ENCODE data around the gene TMEM203.

The TMEM203 gene

DNA sequence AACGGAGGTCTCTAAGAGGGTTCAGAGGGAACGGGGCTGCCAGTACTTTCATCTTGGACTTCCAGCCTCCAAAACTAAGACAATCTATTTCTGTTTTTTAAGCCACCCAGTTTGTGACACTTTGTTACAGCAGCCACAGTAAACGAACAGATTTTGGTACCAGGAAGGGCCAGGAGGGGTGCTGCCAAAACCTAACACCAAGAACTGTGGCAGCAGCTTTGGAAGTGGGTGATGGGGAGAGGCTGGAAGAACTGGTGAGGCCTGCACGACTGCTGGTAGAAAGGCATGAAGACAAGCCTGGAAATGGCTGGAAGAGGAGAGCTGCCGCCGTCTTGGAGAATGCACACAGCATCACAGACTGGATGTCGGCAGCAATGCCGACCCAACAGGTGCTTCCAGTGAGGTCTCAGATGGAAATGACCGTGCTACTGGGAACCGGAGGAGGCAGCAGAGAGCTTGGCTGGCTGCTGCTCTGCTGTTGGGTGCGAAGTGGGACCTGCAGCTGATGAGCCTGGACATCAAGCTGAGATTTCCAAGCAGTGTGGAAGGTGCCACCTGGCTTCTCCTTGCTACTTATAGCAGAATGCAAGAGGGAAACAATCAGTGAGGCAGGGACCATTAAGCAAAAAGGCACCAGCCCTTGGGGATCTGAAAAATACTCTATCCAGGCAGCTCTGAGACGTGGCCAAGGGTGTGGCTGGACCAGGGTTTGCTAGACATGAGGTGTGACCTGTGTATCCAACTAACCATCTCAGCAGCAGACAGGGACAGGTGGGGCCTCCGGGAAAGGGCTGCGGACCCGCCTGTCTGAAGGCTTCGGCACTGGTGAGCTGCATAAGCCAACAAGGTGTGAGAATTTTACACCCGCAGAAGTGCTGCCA is 28.9 kb downstream of the TMEM203 start:
- peak in 1 of 2 experiments; percentile 38 for DNase-seq

DNA sequence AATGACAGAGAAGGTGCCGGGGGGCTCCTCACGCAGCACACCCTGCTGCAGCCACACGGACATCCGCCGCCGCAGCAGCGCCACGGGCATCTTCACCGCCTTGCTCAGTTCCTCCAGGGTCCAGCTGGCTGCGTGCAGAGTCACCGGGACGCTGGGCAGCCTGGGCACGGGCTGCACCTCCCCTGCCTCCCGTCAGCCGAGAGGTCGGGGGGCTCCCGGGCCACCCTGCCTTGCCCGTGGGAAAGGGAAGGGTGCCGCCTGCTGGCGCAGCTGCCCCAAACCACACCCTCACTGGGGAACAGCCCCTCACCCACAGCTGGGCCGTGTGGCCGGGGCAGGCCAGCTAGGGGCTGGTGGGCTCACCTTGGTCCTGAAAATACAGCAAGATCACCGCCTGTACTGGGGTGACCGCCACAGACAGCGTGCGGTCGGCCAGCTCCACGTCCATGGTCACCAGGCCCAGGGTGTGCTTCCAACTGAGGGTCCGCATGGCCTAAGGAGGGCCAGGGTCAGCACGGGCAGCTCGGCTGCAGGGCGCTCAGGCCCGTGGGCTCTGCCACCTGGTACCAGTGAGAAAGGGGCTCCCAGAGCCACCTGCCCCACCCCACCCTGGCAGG is 30.0 kb downstream of the TMEM203 start:
- no peak for DNase-seq

GRCh38 chr9:137174722-137175293 is 30.6 kb downstream of the TMEM203 start:
- no peak for DNase-seq

DNA sequence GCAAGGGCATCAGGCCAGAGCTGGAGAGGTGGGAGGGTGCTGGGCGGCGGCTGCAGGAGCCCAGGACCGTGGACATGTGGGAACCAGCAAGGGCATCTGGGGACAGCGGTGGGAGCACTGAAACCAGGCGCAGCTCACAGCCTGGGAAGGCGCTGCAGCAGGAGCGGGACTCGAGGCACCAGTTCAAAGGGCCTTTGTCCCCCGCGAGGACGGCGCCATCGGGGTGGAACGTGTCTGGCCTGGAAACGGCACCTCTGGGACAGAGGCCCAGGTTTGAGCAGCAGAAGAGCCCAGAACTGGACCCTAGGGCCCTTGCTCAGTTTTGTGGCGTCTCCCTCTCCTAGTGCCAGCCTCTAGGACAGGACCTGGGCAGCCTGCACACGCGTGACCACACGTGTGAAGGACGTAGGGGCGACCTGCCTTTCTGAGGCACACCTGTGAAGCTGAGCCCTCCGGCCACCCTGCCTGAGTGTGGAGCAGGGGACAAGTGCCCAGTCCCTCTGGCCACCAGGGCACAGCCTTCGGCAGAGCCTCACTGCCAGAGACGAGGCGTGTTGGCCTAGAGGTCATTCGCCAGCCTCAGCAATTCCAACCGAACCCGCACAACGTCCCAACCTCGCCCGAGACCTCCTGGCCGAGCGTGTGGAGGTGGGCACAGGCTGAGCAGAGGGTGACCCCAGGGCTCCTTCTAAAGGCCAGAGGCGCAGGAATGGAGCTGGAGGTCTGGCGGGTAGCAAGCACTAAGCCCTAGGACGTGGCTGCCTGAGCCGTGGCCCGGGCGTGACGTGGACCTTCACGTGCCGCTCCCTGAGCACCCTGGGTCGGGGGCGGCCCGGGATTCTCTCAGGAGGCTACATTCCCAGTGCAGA is 31.4 kb downstream of the TMEM203 start:
- DNase-seq, result no peak

DNA sequence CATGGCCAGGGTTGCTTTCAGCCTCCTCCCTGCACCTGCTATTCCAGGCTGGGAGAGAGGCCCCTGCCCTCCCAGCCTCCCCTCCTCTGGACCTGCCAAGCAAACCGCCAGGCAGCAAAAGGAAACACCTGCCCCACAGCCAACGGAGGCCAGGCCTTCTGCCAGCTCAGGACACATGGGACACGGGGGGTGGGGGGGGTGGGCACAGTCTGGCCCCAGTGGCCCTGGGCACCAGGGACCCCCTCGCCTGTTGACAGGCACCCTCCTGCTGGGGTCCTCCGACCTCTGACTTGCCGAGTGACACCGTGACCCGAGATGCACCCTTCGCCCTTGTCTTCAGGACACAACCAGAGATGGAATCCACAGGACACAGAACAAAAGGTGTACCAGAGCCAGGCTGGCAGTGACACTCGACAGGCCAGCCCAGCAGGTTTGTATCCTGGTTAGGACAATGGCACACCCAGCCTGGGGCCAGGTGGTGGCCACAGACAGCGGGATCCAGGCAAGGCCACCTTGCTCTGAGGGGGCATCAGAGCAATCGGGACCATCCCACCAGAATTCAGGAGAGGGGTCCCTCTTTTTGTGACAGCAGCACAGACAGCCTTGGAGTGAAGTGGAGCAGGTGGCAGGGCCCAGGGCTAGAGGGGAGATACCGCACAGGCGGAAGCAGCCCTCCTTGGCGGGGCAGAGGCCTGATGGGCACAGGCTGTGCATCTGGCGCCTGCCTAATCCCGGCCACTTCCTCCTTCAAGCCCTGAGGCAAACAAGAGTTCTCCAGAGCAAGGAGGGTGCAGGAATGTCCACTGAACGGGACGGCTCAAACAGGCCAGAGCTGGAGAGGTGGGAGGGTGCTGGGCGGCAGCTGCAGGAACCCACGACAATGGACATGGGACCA is 32.3 kb downstream of the TMEM203 start:
- DNase-seq, result no peak

DNA sequence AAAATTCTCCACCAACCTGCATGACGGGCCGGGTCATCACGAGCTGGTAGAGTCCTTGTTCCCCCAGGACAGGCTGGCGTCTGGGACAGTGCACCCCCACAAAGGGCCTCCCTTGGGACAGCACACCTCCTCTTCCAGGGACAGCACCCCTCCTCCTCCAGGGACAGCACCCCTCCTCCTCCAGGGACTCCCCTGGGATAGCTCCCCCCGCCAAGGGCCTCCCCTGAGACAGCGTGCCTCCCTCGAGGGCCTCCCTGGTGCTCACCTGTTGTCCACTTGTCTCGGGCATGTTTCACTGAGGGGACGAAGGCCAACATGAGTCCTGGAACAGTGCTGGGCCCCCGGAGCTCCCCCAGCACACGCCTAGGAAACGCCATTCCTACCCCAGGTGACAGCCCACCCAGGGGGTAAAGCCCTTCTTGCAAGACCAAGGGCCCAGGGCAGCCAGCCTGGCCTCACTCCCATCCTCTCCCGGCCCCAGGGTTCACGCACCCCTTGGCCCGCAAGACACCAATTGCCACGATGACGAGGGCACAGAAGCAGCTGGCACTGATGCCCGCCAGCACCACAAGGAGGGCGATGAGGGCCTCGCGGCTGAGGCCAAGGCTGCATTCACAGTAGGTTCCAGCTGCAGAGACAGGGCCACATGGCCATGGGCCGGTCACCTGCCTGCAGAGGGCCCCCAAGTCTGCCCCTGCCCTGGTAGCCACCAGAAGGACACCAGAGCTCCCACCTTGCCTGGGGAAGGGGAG is 34.1 kb downstream of the TMEM203 start:
- DNase-seq, result no peak

GRCh38 chr9:137170486-137171148 is 34.8 kb downstream of the TMEM203 start:
- DNase-seq, result no peak

- DNase-seq, result no peak
Observed at GRCh38 chr9:137169896-137170358, 35.5 kb downstream of the TMEM203 start, which contains the start of gene LRRC26. LRRC26 (minus strand) TSS chr9:137170051; CDS start chr9:137169943, 108 bp downstream.

- peak in 1 of 2 experiments; percentile 26 for DNase-seq
Observed at GRCh38 chr9:137168904-137169856, 36.3 kb downstream of the TMEM203 start.

- DNase-seq, result no peak
Observed at GRCh38 chr9:137168573-137168903, 36.9 kb downstream of the TMEM203 start.

DNA sequence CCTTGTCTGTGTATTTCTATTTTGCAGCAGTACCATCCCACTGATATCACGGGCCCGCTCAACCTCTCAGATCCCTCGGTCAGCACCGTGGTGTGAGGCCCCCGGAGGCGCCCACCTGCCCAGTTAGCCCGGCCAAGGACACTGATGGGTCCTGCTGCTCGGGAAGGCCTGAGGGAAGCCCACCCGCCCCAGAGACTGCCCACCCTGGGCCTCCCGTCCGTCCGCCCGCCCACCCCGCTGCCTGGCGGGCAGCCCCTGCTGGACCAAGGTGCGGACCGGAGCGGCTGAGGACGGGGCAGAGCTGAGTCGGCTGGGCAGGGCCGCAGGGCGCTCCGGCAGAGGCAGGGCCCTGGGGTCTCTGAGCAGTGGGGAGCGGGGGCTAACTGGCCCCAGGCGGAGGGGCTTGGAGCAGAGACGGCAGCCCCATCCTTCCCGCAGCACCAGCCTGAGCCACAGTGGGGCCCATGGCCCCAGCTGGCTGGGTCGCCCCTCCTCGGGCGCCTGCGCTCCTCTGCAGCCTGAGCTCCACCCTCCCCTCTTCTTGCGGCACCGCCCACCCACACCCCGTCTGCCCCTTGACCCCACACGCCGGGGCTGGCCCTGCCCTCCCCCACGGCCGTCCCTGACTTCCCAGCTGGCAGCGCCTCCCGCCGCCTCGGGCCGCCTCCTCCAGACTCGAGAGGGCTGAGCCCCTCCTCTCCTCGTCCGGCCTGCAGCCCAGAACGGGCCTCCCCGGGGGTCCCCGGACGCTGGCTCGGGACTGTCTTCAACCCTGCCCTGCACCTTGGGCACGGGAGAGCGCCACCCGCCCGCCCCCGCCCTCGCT is 37.5 kb downstream of the TMEM203 start:
- no peak for DNase-seq

GRCh38 chr9:137167277-137167746 is 38.1 kb downstream of the TMEM203 start:
- DNase-seq, result no peak

- peak in 1 of 2 experiments; percentile 22 for DNase-seq
Observed at GRCh38 chr9:137166380-137167229, 38.8 kb downstream of the TMEM203 start.

DNA sequence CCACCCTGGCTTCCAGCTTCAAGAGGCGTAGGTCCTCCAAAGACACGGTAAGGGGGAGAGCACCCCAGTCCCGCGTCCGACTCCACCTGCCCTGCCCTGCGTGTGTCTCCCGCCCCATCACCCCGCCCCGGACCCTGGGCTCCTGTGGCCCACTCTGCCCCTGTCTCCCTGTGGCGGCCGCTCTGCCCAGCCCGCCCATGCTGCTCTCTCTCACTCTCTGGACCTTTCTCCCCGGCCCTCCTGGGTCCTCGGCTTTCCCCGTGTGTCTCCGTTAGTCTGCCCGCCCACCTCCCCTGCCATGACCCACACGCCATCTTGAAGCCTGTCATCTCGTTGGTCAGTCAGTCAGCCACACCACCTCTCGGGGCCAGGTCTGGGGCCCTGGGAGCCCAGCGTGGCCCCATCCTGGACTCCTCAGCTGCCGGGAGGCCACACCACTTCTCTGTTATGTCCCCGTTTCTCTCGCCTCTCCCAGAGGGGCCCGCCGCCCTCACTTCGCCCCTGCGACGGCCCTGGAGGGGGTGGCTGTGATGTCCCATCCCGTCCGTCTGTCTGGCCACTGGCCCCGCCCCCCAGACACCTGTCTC is 40.1 kb downstream of the TMEM203 start:
- DNase-seq, result no peak

DNA sequence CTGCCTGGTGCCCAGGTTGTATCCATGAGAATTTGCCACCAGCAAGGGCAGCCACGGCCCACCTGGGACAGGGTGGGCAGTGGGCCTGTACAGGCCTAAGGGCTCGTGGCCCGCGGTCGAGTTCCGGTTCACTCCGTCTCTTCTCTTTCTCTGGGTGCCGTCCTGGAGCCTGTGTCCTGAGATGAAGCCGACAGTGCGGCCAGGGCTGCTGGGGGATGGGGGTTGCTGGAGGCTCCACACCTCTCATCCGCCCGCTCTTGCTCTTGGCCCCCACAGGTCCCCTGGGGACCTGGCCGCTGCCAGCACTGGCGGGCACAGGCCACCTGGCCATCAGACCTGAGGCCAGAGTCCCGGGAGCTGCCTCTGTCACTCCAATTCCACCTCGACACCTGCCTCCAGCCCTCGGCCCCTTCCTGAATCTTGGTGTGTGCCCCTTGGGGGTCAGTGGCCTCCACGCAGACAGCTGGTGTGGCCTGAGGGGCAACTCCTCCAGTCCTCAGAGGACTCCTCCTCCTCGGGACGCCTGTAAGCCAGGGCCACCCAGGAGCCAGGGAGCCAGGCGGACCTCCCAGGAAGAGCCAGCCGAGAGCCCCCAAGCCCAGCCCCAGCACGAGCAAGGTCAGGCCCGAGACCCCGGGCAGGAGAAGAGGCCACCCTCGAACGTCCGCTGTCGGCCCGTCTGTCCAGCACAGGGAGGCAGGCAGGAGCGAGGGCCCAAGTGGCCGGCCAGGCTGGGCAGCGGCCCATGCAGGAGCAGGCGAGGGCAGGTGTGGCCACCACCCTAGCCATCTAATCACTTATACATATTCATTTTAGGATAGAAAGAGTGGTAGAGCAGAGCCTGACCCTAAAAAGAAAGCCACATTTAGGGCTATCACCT is 40.8 kb downstream of the TMEM203 start:
- DNase-seq, result no peak

DNA sequence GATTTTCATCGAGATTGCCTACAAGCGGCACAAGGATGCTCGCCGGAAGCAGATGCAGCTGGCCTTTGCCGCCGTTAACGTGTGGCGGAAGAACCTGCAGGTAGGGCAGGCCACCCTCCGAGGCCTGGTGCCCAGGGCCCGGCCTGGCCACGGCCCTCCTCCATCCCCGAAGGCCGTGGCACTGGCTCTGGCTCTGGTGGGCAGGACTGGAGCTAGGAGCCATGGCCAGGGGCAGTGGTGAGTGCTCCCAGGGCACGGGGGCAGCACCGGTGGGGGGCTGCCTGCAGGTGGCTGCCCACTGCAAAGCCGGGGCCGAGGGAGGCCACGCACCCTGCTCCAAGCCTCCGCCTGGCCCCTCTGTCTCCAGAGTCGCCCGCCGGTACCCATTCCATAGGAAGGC is 41.6 kb downstream of the TMEM203 start:
- no peak for DNase-seq

Data from cerebellar nuclear complex (tissue), 1 donor.